ENCODE results near the gene LGALS3BP. TPM values are rescaled to one million over a fixed set of nuclear protein-coding genes. Genes with fewer than 3 reads are reported as not detected.
A peak's percentile ranks its signal among the peaks of the same experiment; 100 is the strongest.

LGALS3BP gene
- total and polyA plus RNA-seq, 2 of the 13 experiments (the other 11 are each of a cell fraction or from before 2014, with no cell fraction given): 137 to 332 TPM

DNA sequence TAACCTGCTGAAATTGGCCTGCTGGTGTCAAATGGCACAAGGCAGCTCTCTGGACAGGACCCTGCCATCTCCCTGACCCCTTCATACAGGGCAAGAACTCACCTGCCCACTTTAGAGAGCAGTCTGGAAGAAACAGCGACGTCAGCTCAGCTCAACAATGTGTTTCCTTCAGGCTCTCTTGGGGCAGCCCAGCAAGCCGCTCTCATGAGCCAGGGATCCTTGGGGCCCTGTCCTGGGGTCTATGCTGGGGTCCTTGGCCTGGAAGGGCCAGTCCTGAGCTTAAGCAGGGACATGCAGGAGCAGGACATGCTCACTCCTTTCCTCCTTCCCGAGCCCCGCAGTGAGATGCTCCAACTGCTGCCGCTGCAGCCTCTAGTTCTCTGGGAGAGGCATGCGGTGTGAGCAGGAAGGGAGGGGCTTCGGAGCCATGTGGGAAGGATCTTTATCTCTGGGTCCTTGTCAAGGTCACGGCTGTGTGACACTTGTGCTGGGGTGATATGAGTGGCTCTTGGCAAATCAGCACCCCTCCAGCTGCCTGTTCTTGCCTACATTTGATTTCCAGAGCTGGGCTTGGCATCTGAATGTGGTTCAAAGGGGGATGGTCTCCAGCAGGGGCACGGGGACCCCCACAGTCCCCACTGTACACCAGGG is 47.7 kb upstream of the LGALS3BP start (continued):
- TF ChIP-seq ZNF792 (CRISPR knock-in tag; IDR thresholded peaks at IDR 0.05): peak; percentile 78
- TF ChIP-seq ZNF703 (CRISPR knock-in tag; IDR thresholded peaks at IDR 0.05; ENCODE audit: borderline replicate concordance): no peak
- no peak for TF ChIP-seq HNRNPUL1 (IDR thresholded peaks at IDR 0.05; ENCODE audit: low read depth, low read length)
- TF ChIP-seq ZBTB25 (CRISPR knock-in tag; IDR thresholded peaks at IDR 0.05): peak; percentile 52; the same call in 1 of the 2 replicates
- no peak; the same call in 1 of the 2 replicates for TF ChIP-seq ZNF615 (CRISPR knock-in tag; IDR thresholded peaks at IDR 0.05; ENCODE audit: borderline replicate concordance)
- TF ChIP-seq ZNF350 (CRISPR knock-in tag; IDR thresholded peaks at IDR 0.05; ENCODE audit: borderline replicate concordance, low read depth): 0 out of 2 replicates have a peak, but pooled peaks have one; percentile 32
- TF ChIP-seq HMG20A (CRISPR knock-in tag; IDR thresholded peaks at IDR 0.05; ENCODE audit: borderline replicate concordance): no peak
- TF ChIP-seq, protein P1, sequence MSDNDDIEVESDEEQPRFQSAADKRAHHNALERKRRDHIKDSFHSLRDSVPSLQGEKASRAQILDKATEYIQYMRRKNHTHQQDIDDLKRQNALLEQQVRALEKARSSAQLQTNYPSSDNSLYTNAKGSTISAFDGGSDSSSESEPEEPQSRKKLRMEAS (IDR thresholded peaks at IDR 0.05): peak; percentile 84
- TF ChIP-seq, protein P2, sequence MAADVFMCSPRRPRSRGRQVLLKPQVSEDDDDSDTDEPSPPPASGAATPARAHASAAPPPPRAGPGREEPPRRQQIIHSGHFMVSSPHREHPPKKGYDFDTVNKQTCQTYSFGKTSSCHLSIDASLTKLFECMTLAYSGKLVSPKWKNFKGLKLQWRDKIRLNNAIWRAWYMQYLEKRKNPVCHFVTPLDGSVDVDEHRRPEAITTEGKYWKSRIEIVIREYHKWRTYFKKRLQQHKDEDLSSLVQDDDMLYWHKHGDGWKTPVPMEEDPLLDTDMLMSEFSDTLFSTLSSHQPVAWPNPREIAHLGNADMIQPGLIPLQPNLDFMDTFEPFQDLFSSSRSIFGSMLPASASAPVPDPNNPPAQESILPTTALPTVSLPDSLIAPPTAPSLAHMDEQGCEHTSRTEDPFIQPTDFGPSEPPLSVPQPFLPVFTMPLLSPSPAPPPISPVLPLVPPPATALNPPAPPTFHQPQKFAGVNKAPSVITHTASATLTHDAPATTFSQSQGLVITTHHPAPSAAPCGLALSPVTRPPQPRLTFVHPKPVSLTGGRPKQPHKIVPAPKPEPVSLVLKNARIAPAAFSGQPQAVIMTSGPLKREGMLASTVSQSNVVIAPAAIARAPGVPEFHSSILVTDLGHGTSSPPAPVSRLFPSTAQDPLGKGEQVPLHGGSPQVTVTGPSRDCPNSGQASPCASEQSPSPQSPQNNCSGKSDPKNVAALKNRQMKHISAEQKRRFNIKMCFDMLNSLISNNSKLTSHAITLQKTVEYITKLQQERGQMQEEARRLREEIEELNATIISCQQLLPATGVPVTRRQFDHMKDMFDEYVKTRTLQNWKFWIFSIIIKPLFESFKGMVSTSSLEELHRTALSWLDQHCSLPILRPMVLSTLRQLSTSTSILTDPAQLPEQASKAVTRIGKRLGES (CRISPR knock-in tag; IDR thresholded peaks at IDR 0.05; ENCODE audit: borderline replicate concordance): no peak
- TF ChIP-seq, protein P3, sequence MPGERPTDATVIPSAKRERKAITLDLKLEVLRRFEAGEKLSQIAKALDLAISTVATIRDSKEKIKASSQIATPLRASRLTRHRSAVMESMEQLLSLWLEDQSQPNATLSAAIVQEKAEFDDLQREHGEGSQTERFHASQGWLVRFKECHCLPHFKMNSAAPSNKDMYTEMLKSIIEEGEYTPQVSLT (CRISPR knock-in tag; IDR thresholded peaks at IDR 0.05; ENCODE audit: borderline replicate concordance, low read depth): no peak
- peak; percentile 38; the same call in 1 of the 2 replicates for TF ChIP-seq SP5 (CRISPR knock-in tag; IDR thresholded peaks at IDR 0.05; ENCODE audit: borderline replicate concordance, low read depth)
- peak; percentile 68; the same call in 1 of the 2 replicates for TF ChIP-seq ZNF547 (CRISPR knock-in tag; IDR thresholded peaks at IDR 0.05)
- TF ChIP-seq HMGXB3 (CRISPR knock-in tag; IDR thresholded peaks at IDR 0.05; ENCODE audit: borderline replicate concordance): peak; percentile 31; the same call in 1 of the 2 replicates
- TF ChIP-seq ZNF567 (CRISPR knock-in tag; IDR thresholded peaks at IDR 0.05; ENCODE audit: borderline replicate concordance): peak; percentile 74; the same call in 1 of the 2 replicates
- TF ChIP-seq CHD2 (IDR thresholded peaks at IDR 0.05; ENCODE audit: low read depth, low read length): no peak
- TF ChIP-seq, protein P4, sequence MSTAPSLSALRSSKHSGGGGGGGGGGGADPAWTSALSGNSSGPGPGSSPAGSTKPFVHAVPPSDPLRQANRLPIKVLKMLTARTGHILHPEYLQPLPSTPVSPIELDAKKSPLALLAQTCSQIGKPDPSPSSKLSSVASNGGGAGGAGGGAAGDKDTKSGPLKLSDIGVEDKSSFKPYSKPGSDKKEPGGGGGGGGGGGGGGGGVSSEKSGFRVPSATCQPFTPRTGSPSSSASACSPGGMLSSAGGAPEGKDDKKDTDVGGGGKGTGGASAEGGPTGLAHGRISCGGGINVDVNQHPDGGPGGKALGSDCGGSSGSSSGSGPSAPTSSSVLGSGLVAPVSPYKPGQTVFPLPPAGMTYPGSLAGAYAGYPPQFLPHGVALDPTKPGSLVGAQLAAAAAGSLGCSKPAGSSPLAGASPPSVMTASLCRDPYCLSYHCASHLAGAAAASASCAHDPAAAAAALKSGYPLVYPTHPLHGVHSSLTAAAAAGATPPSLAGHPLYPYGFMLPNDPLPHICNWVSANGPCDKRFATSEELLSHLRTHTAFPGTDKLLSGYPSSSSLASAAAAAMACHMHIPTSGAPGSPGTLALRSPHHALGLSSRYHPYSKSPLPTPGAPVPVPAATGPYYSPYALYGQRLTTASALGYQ (CRISPR knock-in tag; IDR thresholded peaks at IDR 0.05): no peak
- no peak for TF ChIP-seq ZNF746 (CRISPR knock-in tag; IDR thresholded peaks at IDR 0.05)
- no peak for TF ChIP-seq ZNF7 (CRISPR knock-in tag; IDR thresholded peaks at IDR 0.05)

All from HepG2 (cell line).